HG03025 (cell line): ENCODE data around the gene DIP2B.

Experiments
- ATAC-seq: cut with Tn5 transposase; IDR thresholded peaks from one replicate; pipeline ENCODE4 v1.9.1; 2021; ENCODE audit warnings: mild to moderate bottlenecking, moderate library complexity; ENCODE audit not compliant: unreplicated experiment, low FRiP score

Gene DIP2B

GRCh38 chr12:50627491-50627890 lies 122.7 kb downstream of the DIP2B start:
- ATAC-seq: no peak

DNA sequence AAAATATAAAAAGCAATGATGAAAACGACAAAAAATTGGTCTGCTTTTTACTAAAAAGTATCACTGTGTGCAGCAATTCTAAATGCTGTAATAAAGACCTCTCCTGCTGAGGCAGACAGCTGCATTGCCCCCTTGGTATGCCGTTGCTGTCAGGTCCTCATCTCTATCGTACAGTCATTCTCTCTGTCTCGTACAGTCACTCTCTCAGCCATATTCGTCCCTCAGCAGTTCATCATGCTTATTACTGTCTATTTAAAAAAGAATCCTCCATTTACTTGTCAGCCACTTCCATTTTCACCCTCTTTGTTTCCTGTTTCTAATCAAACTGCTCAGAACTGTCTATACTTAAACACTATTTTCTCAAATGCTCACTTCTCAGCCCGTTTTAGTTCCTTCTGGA lies 123.6 kb downstream of the DIP2B start:
- ATAC-seq: no peak

DNA sequence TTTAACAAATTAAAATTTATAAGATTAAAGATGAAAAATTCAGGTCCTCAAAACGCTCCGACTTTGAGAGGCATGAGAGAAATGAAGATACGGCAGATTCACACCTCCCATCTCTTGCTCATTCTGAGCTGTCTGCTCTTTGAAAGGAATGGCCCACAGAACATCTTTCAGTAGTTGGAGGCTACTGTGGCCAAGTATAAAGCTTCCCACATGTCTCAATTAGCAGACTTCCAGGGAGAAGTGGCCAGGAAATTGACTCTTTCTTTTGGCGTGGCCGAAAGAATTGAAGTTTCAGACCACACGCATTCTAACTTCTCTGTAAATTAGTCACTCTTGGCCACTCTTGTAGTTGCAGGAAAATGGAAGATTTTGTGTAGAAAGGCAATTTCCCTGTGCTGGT lies 129.2 kb downstream of the DIP2B start:
- ATAC-seq: no peak

DNA sequence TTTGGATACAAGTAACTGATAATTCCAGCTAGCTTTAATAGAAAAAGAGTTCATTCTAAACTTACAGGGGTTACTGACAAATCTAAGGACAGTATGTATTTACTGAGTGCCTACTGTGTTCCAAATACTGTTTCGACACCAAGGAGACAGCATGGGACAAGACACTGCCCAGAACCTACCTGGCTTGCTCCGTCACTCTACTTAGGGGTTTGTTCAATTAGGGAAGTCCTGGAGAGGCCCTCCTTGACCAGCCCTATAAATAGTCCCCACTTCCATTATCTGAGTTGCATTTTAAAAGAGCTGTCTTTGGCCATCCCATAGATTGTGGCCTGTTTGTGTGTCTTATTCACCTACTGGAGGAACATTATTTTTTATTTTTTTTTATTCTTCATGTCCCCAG lies 129.6 kb downstream of the DIP2B start:
- ATAC-seq: no peak

- no peak for ATAC-seq
Observed at GRCh38 chr12:50635364-50635763, 130.6 kb downstream of the DIP2B start.

DNA sequence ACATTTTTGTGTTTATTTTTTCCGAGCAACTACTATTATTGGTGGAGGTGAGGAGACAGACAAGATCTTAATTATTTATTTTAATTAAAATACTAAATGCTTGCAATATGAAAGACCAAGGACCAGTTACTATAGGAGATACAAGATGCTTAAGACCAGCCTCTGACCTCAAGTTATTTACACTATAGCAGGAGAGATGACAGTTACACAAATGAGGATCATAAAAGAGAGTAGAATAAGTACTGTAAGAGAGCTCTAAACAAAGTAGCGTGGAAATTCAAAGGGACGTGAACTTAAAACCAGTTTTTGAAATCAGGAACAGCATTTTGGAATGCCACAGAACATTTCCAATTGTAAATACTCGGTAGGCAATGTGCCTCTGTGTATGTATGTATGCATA lies 131.1 kb downstream of the DIP2B start:
- no peak for ATAC-seq

GRCh38 chr12:50636505-50636904 lies 131.7 kb downstream of the DIP2B start:
- no peak for ATAC-seq

DNA sequence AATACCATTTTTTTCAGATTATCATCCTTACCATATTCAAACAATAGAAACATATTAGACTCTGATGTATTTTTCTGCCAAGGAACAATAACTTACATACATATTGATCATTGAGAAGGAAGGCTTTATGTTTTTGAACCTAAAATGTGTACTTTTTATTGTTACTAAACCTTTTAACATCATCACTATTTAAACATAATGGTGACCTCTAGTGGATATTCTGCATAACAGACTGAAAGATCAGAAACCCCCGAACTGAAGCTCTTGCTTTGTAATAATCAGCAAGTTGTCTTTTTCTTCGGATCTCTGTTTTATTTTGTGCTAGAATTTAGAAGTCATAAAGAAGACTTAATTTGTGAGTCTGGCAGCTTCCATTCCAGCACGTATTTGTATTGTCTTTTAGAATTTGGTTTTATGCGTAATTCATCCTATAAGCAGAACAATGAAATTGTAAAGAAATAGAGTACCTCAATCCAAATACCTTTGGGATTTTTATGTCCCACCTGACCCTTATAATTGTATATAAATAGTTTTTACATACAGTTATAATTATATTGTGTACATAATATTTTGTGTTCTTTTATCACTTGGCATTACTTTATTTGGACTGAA lies 133.2 kb downstream of the DIP2B start:
- ATAC-seq: no peak

GRCh38 chr12:50638482-50638880 lies 133.7 kb downstream of the DIP2B start:
- ATAC-seq: no peak

- ATAC-seq: no peak
Observed at GRCh38 chr12:50639721-50640120, 134.9 kb downstream of the DIP2B start.

GRCh38 chr12:50640321-50640939 lies 135.6 kb downstream of the DIP2B start:
- no peak for ATAC-seq

GRCh38 chr12:50641566-50641965 lies 136.8 kb downstream of the DIP2B start:
- ATAC-seq: no peak

DNA sequence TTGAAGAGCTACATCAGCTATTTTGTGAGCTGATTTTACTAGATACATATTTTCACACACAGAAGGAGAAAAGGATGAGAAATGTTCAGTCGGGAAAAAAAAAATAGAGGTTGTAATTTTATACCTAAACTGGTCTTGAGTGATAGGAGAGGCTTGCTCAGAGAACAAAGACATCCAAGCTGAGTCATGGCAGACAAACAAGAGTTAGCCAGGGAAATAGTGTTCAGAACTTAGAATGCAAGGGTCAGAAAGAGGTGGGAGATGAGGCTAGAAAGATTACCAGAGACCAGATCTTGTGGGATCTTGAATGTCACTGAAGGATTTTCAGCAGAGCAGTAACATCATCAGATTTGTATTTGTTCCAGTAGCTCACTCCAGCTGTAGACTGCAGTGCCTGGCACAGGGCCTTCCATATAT lies 137.3 kb downstream of the DIP2B start:
- ATAC-seq: no peak

GRCh38 chr12:50642761-50643160 lies 138.0 kb downstream of the DIP2B start:
- ATAC-seq: no peak

GRCh38 chr12:50647031-50647430 lies 142.2 kb downstream of the DIP2B start:
- ATAC-seq: no peak

- no peak for ATAC-seq
Observed at GRCh38 chr12:50647479-50647878, 142.7 kb downstream of the DIP2B start.

DNA sequence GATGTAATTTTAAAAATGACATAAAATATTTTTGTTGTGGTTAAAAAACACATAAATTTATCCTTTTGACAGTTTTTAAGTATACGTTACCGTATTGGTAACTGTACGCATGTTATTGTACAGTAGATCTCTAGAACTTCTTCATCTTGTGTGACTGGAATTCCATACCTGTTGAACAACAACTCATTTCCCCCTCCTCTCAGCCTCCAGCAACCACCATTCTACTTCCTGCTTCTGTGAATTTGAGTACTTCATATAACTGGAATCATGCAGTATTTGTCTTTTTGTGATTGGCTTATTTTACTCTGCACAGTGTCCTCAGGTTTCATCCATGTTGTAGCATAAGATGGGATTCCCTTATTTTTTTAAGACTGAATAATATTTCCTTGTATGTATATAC lies 145.5 kb downstream of the DIP2B start:
- no peak for ATAC-seq

- no peak for ATAC-seq
Observed at GRCh38 chr12:50655374-50655921, 150.7 kb downstream of the DIP2B start.

DNA sequence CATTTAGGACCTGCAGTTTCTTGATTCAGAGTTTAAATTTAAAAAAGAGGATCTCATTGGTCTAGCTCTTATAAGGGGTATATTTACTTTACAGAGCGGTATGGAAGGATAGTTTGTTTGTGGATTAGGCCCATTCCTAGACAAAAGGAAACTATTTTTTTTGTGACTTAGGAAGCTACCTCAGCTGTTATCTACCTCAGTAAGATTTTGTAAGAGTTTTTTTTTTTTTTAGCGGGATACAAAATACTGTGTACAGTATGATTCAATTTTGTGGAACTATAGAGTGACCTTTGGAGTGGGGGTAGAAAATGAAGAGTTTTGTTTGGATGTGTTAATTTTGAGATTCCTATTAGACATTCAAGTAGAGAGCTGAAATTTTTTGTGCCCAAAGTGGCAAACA lies 154.5 kb downstream of the DIP2B start:
- no peak for ATAC-seq

DNA sequence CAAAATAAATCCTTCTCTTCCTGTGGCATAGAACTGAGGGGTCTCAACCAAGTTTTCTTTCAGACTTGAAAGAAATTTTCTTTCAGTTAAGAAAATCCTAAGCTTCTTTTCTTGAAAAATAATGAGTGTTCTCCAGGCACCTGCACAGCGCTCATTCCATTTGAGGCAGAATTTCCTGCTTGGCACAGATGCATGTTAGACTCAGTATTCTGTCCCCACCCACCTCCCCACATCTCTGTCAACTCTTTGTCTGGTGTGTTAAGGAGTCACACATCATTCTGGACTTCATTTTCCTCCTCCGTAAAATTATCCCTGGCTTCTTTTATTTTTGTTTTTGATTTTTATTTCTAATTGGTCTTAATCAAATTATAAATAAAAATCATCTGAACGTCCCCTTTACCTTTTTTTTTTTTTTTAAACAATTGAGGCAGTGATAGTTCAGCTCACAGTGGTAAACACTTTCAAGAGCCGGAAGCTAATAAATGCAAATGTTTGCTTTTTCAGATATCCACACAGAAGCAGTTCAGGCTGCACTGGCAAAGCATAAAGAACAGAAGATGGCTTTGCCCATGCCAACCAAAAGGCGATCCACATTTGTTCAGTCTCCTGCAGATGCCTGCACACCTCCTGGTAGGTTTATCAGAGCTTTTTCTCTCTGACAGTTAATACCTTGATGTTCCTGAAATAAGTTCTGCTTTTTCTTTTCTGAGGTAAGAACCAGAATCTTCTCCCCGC lies 155.1 kb downstream of the DIP2B start:
- no peak for ATAC-seq

- ATAC-seq: no peak
Observed at GRCh38 chr12:50660425-50660822, 155.6 kb downstream of the DIP2B start.
